ENCODE results near the gene MYBPHL.

The MYBPHL gene

DNA sequence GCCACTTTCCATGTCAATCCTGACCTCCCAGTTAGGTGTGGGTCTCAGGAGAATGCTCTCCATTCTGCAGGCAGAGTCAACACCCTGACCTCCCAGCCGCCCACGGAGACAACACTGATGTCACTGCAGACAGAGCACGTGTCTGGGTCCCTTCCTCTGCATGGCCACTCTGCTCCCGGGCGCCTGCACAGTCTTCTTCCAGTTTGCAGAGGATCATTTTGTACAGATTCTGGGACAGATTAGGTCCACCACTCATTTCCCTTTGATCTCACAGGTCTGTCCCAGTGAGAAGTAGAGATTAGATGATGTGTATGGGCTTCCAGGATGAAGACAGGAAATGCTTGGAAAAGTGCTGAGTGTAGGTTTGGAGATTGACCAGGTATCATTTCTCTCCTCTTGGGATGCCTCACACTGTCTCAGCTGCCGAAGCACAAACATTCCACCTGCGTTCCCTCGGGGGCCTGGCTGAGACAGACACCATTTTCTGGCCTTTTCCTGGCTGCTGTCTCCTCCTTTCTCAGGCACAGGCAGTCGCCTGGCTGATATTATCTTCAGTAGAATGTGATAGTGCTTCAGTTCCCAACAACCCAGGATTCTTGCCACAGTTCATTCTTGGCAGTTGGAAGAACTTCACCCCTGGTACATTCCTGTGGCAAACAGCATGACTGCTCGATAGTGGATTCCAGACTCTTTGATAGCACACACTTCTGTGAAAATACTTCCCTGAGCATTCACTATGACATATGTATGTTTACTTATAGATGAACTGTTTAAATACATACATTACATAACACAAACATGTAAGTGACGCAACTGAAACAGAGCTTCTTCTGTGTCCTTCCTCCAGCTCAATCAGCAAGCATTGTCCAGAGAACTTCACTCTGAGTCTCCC lies 7.9 kb downstream of the MYBPHL start:
- TF ChIP-seq, protein P1, sequence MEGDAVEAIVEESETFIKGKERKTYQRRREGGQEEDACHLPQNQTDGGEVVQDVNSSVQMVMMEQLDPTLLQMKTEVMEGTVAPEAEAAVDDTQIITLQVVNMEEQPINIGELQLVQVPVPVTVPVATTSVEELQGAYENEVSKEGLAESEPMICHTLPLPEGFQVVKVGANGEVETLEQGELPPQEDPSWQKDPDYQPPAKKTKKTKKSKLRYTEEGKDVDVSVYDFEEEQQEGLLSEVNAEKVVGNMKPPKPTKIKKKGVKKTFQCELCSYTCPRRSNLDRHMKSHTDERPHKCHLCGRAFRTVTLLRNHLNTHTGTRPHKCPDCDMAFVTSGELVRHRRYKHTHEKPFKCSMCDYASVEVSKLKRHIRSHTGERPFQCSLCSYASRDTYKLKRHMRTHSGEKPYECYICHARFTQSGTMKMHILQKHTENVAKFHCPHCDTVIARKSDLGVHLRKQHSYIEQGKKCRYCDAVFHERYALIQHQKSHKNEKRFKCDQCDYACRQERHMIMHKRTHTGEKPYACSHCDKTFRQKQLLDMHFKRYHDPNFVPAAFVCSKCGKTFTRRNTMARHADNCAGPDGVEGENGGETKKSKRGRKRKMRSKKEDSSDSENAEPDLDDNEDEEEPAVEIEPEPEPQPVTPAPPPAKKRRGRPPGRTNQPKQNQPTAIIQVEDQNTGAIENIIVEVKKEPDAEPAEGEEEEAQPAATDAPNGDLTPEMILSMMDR (IDR thresholded peaks at IDR 0.05; ENCODE audit: insufficient read depth, low read depth, low read length, missing control alignments): no peak
- peak; percentile 66 for DNase-seq (ENCODE audit: low read depth)
- H3K4me3 ChIP-seq (ENCODE audit: low read length): no peak overlapping the region

DNA sequence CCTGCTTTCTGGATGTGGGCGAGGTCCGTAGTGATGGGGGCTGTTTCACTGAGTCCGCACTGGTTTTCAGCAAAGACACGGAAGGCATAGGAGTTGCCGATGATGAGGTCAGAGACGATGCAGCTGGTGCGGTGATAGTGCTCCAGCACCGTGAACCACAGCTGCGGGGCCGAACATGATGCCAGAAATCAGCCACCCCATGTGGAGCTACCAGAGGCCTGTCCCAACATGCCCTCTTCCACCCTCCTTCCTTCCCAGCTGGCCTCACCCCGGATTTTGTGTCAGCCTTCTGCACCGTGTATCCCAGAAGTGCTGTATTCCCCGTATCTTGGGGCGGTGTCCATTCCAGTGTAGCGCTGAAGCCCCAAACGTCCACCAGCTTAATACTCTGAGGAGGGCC lies 10.0 kb downstream of the MYBPHL start:
- no peak overlapping the region for H3K4me3 ChIP-seq (ENCODE audit: low read length)
- TF ChIP-seq, protein P1 (IDR thresholded peaks at IDR 0.05; ENCODE audit: insufficient read depth, low read depth, low read length, missing control alignments): no peak
- DNase-seq (ENCODE audit: low read depth): peak; percentile 74

GRCh38 chr1:109295712-109296415 lies 10.9 kb downstream of the MYBPHL start:
- H3K4me3 ChIP-seq (ENCODE audit: low read length): no peak overlapping the region
- no peak for DNase-seq (ENCODE audit: low read depth)
- TF ChIP-seq, protein P1 (IDR thresholded peaks at IDR 0.05; ENCODE audit: insufficient read depth, low read depth, low read length, missing control alignments): no peak

DNA sequence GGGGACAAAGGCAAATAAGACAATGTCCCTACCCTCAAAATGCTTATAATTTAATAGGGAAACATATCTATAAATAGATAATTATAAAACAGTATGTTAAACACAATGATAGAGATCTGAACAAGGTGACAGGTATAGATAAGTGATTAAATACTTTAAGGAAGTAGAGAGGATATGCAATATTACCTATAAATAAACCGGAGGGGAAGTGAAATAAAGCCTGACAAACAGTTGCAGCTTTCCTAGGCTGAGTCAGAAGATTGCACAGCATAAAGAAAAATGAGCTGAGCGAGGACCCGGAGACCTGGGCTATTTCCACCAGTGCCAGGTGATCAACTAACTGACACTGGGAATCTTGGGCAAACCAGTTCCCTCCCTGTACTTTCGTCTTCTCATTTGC lies 12.3 kb downstream of the MYBPHL start:
- TF ChIP-seq, protein P1 (IDR thresholded peaks at IDR 0.05; ENCODE audit: insufficient read depth, low read depth, low read length, missing control alignments): no peak
- no peak for DNase-seq (ENCODE audit: low read depth)
- no peak overlapping the region for H3K4me3 ChIP-seq (ENCODE audit: low read length)

- DNase-seq (ENCODE audit: low read depth): no peak
- TF ChIP-seq, protein P1 (IDR thresholded peaks at IDR 0.05; ENCODE audit: insufficient read depth, low read depth, low read length, missing control alignments): no peak
- no peak overlapping the region for H3K4me3 ChIP-seq (ENCODE audit: low read length)
Measured at GRCh38 chr1:109293026-109293425, 13.8 kb downstream of the MYBPHL start.

DNA sequence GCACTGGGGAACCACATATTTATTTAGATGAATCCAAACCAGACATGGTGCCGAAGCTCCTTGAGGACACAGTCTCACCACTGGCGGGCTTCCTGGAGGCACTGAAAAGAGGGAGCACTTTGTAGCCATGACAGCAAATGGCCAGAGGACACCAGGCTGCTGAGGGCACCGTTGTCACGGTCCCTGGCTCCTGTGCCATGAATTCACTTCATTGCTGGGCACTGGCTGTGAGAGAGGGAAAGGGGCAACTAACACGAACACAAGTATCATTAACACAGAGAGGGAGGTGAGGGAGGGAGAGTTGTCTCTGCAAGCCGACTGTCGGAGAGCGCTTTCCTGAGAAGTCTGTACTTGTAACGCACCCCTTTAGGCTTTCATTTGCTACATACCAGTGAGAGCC lies 14.4 kb downstream of the MYBPHL start:
- no peak overlapping the region for H3K4me3 ChIP-seq (ENCODE audit: low read length)
- TF ChIP-seq, protein P1 (IDR thresholded peaks at IDR 0.05; ENCODE audit: insufficient read depth, low read depth, low read length, missing control alignments): no peak
- no peak for DNase-seq (ENCODE audit: low read depth)
